GM19468 (cell line): Measurements from ENCODE around the gene PIBF1.
"Not testable (repeated sequence)": the region's sequence is repeated elsewhere in the genome, so short reads cannot be mapped to it uniquely, and the experiment has no call there.

Experiments
- ATAC-seq: cut with Tn5 transposase; IDR thresholded peaks from one replicate; pipeline ENCODE4 v1.9.1; 2021; ENCODE audit warnings: mild to moderate bottlenecking, moderate library complexity, moderate number of reproducible peaks; ENCODE audit not compliant: unreplicated experiment; ENCODE audit errors: extremely low read depth

Gene PIBF1

GRCh38 chr13:72990953-72991352 lies 209.0 kb downstream of the PIBF1 start:
- ATAC-seq: no peak

- ATAC-seq: no peak
Observed at GRCh38 chr13:72998012-72998411, 216.1 kb downstream of the PIBF1 start.

GRCh38 chr13:73000027-73000674 lies 218.2 kb downstream of the PIBF1 start:
- ATAC-seq: peak; percentile 55

DNA sequence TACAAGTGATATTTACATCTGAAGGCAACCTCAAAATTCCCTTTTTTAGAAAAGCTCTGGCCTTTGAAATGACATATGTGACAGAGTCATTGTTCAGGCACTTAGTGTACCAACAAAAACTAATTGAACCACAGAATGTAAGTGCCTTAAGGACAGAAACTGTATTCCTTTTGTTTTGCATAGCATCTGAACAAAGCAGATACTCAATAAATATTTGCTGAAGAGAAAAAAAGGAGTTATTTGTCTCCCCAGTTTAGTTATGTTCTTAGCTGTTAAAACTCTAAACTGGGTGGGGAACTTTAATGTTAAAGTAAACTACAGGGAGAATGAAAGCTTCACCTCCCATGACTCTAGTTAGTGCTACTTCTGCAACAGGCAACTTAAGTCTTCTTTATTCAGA lies 220.0 kb downstream of the PIBF1 start:
- no peak for ATAC-seq

DNA sequence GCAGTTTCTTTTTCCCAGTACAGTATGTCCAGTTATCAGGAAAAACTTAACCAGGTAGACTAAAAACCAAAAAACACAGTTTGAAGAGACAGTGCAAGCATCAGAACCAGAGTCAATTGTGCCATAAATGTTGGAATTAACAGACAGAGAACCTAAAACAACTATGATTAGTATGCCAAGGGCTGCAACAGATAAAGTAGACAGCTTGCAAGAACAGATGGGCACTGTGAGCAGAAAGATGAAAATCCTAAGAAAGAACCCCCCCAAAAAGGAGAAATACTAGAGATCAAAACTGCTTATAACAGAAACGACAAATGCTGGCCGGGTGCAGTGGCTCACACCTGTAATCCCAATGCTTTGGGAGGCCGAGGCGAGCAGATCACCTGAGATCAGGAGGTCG lies 229.8 kb downstream of the PIBF1 start:
- ATAC-seq: no peak

DNA sequence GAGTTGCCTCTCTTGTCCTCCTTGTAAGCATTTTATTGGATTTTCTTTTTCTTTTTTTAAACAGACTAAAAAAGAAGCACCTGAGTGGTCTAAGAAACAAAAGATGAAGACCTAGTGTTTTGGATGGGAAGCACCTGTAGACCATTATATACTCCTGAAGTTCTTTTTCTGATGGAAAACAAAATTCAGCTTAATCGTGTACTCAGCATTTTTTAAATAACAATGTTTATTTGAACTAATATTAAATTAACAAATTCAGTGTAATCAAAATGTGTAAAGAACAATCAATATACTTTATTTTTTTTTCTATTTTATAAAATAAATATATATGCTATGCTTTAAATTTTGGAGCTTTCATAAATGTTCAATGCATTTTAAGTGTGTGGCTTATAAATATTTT lies 233.9 kb downstream of the PIBF1 start:
- ATAC-seq: no peak

DNA sequence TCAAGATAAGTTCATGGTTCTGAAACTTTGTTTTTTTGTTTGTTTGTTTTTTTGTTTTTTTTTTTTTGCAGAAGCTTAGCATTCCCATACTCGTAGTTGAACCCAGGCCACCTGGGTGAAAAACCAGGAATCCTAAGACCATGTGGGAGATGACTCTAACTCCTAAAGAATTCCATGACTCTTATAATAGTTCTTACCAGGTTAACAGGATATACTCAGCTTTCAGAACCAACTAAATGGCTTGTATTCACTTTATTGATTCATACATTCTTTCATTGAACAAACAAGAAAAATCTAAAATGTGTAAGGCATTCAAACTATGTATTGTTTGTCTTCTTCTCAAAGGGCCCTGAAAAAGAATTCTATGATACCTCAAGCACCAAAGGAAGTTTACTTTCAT lies 236.4 kb downstream of the PIBF1 start:
- ATAC-seq: no peak

GRCh38 chr13:73025217-73026012 lies 243.5 kb downstream of the PIBF1 start:
- no peak for ATAC-seq

- ATAC-seq: no peak
Observed at GRCh38 chr13:73034901-73035300, 253.0 kb downstream of the PIBF1 start.

- no peak for ATAC-seq
Observed at GRCh38 chr13:73035660-73036059, 253.7 kb downstream of the PIBF1 start.

DNA sequence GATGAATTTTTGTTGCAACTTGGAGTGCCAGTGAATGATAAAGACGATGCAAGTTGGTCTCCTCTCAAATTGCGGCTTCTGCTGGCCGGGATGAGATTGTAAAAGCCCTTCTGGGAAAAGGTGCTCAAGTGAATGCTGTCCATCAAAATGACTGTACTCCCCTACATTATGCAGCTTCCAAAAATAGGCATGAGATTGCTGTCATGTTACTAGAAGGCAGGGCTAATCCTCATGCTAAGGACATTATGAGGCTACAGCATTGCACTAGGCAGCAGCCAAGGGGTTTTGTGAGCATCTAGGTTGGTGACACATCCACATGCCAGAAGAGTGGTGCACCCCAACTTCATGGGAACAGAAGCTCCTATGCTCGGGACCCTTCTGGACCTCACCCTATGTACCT lies 254.6 kb downstream of the PIBF1 start:
- ATAC-seq: no peak

- no peak for ATAC-seq
Observed at GRCh38 chr13:73038064-73038463, 256.1 kb downstream of the PIBF1 start.

GRCh38 chr13:73039201-73040108 lies 257.5 kb downstream of the PIBF1 start:
- ATAC-seq: no peak

DNA sequence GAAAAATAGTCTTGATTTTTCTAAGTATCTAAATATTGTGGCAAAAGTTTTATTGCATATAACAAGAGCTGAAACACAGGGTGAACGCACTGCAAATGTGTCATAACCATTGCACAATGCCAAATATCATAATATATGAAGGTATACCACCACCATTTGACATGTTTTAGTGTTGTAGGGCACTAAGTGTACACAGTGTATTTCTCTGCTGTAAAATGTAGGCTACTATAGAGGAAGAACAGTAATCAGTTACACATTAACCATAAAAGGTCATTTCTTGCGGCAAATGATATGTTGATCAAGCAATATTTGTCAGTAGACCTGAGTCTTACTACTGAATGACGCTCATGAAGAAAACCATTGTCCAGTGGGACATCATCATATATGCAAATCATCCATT lies 258.6 kb downstream of the PIBF1 start:
- no peak for ATAC-seq

- no peak for ATAC-seq
Observed at GRCh38 chr13:73040968-73041596, 259.1 kb downstream of the PIBF1 start.

GRCh38 chr13:73045031-73045430 lies 263.1 kb downstream of the PIBF1 start:
- ATAC-seq: no peak

- not testable (repeated sequence) for ATAC-seq
Observed at GRCh38 chr13:73048615-73049014, 266.7 kb downstream of the PIBF1 start.

DNA sequence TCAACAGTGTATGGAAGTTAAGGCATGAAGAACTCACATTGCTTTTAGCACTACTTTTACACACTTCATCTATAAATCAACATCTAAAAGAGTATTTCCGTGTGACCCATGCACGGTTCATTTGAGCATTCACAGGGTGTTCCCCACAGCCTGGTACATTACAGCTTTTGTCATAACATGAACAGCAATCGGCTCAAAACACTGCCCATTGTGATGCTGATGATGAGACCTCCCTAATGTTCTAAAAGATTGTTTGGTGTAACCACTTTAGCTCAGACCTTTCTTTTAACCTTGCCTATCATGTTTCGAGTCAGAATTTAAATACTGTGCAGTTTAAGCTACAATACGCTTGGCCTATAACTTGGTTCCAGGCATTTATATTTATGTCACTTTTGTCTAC lies 272.8 kb downstream of the PIBF1 start:
- no peak for ATAC-seq

DNA sequence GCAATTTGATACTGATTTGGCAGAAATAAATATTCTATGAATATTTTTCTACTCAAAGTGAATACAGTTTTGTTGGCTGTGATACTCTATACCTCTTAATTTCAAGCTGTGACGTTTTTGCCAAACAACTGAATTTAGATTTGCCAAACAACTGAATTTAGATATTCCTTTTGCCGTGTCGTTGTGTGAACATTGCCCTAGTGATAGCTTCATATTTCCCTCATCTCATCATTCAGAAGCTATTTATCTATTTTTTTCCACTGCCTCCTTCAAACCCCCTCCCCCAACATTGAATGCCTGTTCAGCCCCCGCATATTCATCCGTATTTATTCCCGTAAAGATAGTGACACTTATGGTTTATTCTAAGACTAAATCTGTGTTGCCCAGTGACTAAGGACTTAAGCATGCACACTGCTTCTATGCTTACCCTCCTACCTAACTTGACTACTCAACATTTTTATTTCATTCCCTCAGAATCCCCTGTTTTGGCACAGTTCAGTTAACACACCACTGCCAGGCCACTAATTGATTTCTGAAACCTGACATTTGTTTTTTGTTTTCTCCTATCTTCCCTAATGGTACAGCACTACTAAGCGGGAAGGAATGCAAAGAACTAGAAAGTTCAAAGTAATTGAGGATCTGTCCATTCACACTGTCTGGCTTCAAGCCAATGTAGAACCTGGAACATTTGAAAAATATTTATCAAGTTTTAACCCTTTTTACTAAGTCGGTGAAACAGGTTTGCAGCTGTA lies 274.1 kb downstream of the PIBF1 start:
- no peak for ATAC-seq

DNA sequence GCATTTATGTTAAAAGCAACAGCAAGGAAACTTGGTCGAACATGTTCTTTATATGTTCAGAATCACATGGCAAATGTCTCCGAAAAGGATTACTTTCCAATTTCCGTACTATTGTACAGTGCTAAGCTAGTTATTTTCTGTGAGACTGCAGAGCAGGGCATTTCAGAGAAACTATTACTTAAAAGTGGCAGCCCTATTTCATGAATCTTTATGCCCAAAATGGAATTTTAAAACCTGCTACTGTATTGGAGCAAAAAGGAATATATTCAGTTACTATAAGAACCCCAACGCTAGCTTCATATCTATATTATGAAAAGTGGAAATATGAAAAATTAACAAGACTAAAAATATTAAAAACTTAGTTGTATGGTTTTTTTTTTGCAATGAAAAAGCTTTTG lies 274.6 kb downstream of the PIBF1 start:
- ATAC-seq: no peak
